ENCODE measurements around the gene GAGE10.
A peak's percentile ranks its signal among the peaks of the same experiment; 100 is the strongest.

The GAGE10 gene

DNA sequence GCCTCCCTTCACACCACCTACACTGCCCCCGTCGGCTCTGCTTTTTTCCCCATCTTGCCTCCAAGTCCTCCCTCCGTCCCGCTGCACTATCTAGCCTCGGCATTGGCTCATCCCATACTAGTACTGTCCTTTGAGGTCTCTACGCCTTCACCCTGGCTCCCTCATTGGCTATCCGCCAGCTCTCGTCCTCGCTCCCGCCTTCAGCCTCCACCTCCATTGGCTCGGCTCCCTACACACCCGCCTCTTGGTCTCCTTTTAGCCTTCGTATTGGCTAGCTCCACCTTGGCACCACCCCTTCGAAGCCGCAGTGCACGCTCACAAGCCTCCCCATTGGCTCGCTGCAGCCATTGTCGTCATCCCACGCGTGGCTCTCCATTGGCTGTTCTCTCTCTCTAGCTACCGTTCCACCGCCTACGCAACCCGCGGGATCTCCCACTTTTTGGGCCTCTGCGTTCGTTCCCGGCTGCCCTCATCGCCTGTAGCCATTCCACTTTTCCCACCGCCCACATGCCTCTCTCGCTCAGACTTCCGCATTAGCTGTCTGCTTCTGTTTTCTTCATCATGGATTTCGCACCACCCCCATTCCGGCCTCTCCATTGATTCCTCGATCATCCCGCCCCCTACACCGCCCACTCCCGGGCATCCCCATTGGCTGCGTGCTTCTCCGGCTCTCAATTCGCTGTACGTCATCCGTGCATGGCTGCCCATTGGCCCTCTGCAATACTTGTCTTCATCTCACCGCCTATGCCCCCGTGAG is 34.3 kb upstream of the GAGE10 start:
- peak overlapping the region; percentile 58 for H3K4me3 ChIP-seq (ENCODE audit: control insufficient read depth, low read depth, low read length)
- peak; percentile 95 for DNase-seq (ENCODE audit: low read depth)
- TF ChIP-seq, protein P1, sequence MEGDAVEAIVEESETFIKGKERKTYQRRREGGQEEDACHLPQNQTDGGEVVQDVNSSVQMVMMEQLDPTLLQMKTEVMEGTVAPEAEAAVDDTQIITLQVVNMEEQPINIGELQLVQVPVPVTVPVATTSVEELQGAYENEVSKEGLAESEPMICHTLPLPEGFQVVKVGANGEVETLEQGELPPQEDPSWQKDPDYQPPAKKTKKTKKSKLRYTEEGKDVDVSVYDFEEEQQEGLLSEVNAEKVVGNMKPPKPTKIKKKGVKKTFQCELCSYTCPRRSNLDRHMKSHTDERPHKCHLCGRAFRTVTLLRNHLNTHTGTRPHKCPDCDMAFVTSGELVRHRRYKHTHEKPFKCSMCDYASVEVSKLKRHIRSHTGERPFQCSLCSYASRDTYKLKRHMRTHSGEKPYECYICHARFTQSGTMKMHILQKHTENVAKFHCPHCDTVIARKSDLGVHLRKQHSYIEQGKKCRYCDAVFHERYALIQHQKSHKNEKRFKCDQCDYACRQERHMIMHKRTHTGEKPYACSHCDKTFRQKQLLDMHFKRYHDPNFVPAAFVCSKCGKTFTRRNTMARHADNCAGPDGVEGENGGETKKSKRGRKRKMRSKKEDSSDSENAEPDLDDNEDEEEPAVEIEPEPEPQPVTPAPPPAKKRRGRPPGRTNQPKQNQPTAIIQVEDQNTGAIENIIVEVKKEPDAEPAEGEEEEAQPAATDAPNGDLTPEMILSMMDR (IDR thresholded peaks at IDR 0.05; ENCODE audit: control insufficient read depth, insufficient read depth, low read depth, low read length, missing control alignments) = no peak

DNA sequence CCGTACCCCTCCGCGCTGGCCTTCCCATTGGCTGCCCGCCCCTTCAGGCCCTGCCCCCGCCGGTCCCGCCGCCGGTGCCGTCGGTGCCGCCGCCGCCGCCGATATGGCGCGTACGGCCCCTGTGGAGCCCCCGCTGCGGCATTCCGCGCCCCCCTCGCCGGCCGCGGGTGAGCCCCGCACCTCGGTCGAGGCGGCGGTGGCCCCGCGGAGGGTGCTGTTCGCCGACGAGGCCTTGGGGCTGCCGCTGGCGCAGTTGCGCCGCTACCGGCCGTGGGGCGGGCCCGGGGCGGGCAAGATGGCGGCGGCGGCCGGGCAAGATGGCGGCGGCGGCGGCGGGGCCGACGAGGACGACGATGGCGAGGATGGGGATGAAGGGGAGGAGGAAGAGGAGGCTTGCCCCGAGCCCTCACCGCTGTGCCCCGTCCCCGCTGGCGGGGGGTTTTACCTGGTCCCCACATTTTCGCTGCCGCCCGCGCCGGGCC is 33.6 kb upstream of the GAGE10 start, which contains the start of gene PPP1R3F:
Gene PPP1R3F (plus strand): TSS at position 27 of the 482 bp plus-strand sequence. CDS start 77 bp downstream, at position 104.
- no peak for DNase-seq (ENCODE audit: low read depth)
- TF ChIP-seq, protein P1 (IDR thresholded peaks at IDR 0.05; ENCODE audit: control insufficient read depth, insufficient read depth, low read depth, low read length, missing control alignments) = no peak
- H3K4me3 ChIP-seq (ENCODE audit: control insufficient read depth, low read depth, low read length) = peak within 1 kb of the TSS; percentile 58

DNA sequence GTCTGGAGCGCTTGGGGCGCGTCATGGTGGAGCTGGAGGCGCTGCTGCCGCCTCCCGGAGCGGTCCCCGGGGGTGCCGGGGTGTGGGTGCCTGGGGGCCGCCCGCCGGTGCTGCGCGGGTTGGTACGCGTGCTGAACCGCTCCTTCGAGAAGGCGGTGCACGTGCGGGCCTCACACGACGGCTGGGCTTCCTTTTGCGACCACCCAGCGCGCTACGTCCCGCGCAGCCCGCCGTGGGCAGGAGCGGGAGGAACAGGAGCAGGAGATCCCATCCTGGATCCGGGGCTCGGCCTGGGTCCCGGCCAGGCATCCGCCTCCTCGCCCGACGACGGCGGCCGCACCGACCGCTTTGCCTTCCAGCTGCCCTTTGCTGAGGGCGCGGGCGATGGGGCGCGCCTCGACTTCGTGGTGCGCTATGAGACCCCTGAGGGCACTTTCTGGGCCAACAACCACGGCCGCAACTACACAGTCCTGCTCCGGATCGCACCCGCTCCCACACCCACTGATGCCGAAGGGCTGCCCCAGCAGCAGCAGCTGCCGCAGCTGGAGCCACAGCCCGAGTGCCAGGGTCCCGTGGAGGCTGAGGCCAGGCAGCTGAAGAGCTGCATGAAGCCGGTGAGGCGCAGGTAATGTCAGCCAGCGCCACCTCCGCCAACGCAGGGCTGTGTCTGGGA is 33.1 kb upstream of the GAGE10 start:
- TF ChIP-seq, protein P1 (IDR thresholded peaks at IDR 0.05; ENCODE audit: control insufficient read depth, insufficient read depth, low read depth, low read length, missing control alignments) = no peak
- DNase-seq (ENCODE audit: low read depth) = no peak
- peak overlapping the region; percentile 56 for H3K4me3 ChIP-seq (ENCODE audit: control insufficient read depth, low read depth, low read length)

DNA sequence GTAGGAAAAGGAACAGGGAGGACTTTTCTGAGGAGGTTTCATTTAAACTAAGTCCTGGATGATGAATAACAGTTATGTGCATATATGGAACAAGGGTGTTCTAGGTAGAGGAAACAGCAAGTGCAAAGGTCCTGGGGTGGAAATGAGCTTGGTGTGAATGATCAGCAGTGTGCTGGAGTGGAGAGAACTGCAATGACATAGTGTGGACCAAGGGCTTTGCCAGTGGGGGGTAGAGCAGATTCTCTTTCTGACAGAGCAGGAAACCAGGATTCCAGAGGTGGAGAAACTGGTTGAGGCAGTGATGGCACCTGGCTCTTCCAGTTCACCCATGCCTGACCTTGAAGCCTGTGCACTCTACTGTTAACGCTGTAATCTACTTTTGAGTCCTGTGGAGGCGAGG is 32.1 kb upstream of the GAGE10 start:
- TF ChIP-seq, protein P1 (IDR thresholded peaks at IDR 0.05; ENCODE audit: control insufficient read depth, insufficient read depth, low read depth, low read length, missing control alignments) = no peak
- H3K4me3 ChIP-seq (ENCODE audit: control insufficient read depth, low read depth, low read length) = no peak overlapping the region
- no peak for DNase-seq (ENCODE audit: low read depth)

DNA sequence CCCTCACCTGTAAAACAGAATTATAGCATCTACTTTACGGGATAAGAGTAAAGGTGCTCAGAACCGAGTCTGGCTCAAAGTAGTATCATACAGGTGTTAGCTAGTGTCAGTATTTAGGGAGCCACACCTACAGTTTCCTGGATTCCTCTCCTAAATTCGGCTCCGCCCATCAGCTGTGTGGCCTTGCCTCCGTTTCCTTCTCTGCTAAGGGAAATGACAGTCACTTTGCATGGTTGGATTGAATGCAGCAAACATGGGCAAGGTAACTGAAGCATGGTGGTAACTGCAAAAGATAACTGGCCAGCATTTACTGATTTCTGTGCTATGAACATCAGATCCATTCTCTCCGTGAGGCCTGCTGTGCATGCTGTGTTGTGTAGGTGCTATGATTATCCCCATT is 31.0 kb upstream of the GAGE10 start:
- DNase-seq (ENCODE audit: low read depth) = no peak
- no peak overlapping the region for H3K4me3 ChIP-seq (ENCODE audit: control insufficient read depth, low read depth, low read length)
- TF ChIP-seq, protein P1 (IDR thresholded peaks at IDR 0.05; ENCODE audit: control insufficient read depth, insufficient read depth, low read depth, low read length, missing control alignments) = no peak

DNA sequence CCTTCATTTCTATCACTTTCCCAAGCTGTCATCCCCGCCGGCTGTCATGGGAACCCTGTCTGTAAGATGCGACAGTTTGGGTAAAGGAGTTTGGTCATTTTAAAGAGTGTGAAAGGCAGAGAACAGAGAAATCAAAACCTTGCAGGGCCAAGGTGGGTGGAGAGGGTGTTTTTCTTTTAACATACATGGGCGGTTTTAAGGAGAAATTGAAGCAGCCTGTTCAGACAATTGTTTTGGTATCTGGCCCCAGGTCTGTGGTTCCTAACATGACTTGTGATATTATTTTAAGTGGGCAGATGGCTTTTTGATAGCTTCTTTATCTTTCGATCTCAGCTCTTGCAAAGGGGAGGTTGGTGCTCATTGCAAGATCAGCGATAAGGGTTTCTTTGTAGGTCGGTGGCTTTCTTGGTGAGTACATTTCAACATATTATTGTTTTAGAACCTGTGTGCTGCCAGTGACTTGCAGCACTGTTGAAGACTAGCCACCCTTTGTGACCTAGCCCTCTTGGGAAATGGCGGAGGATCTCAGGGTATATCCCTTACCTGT is 30.2 kb upstream of the GAGE10 start:
- no peak overlapping the region for H3K4me3 ChIP-seq (ENCODE audit: control insufficient read depth, low read depth, low read length)
- TF ChIP-seq, protein P1 (IDR thresholded peaks at IDR 0.05; ENCODE audit: control insufficient read depth, insufficient read depth, low read depth, low read length, missing control alignments) = no peak
- no peak for DNase-seq (ENCODE audit: low read depth)

Measured in AG09309 (cell line).